ENCODE results near the gene BCL2L14. TPM values are rescaled to one million over a fixed set of nuclear protein-coding genes. Genes with fewer than 3 reads are reported as not detected.
"Not testable (repeated sequence)": the region's sequence is repeated elsewhere in the genome, so short reads cannot be mapped to it uniquely, and the experiment has no call there.

The BCL2L14 gene
- total and polyA plus RNA-seq, 10 donors, result 0.13 to 2.2 (median 0.91) TPM; not detected in 1

- Histone ChIP-seq H3K9me3 (no peaks in the 10 kb centered on the region), H3K36me3 (peaks cover 0 to 16% (median 0%) of the 10 kb centered on the region in 6 donors), H3K27me3 (replicated peaks in 1 of 7) (peaks cover 0 to 5% (median 0%) of the 10 kb centered on the region in 7 donors), H3K4me1 (no peaks in the 10 kb centered on the region), H3K4me3 (no peak overlapping the region), H3K27ac (no peak overlapping the region)
- no peak for DNase-seq
- intact Hi-C loops (cut with DNase I; ENCODE audit: low total_unique reads), result no loop called here
- no peak for TF ChIP-seq CTCF (IDR thresholded peaks at IDR 0.05 in 8 of 11, conservative IDR thresholded peaks at IDR 0.05 in 3 of 11)
- no peak for TF ChIP-seq POLR2AphosphoS5 (IDR thresholded peaks at IDR 0.05)
- TF ChIP-seq POLR2A (IDR thresholded peaks at IDR 0.05), result no peak
- 93 to 97% (median 96%) methylated on average over 5 of the region's 5 CpGs for WGBS, 5 donors
Measured at GRCh38 chr12:12133785-12134184, 63.0 kb downstream of the BCL2L14 start.

- no peaks in the 10 kb centered on the region for H3K9me3 ChIP-seq
- no peak overlapping the region for H3K4me3 ChIP-seq
- H3K27me3 ChIP-seq (replicated peaks in 1 of 7), result peaks cover 0 to 5% (median 0%) of the 10 kb centered on the region in 7 donors
- TF ChIP-seq CTCF (IDR thresholded peaks at IDR 0.05 in 8 of 11, conservative IDR thresholded peaks at IDR 0.05 in 3 of 11), result no peak
- no peak for TF ChIP-seq POLR2AphosphoS5 (IDR thresholded peaks at IDR 0.05)
- no peak for TF ChIP-seq POLR2A (IDR thresholded peaks at IDR 0.05)
- H3K4me1 ChIP-seq, result no peaks in the 10 kb centered on the region
- peaks cover 0 to 10% (median 0%) of the 10 kb centered on the region in 6 donors for H3K36me3 ChIP-seq
- 78 to 91% (median 84%) methylated on average over 3 of the region's 3 CpGs for WGBS, 5 donors
- H3K27ac ChIP-seq, result no peak overlapping the region
- intact Hi-C loops (cut with DNase I; ENCODE audit: low total_unique reads), result no loop called here
- DNase-seq, result no peak
Measured at GRCh38 chr12:12138203-12139154, 67.7 kb downstream of the BCL2L14 start.

- TF ChIP-seq POLR2AphosphoS5 (IDR thresholded peaks at IDR 0.05) (no peak), CTCF (IDR thresholded peaks at IDR 0.05 in 8 of 11, conservative IDR thresholded peaks at IDR 0.05 in 3 of 11) (no peak), POLR2A (IDR thresholded peaks at IDR 0.05) (no peak)
- no peaks in the 10 kb centered on the region for H3K4me1 ChIP-seq
- intact Hi-C loops (cut with DNase I; ENCODE audit: low total_unique reads), result no loop called here
- no peak overlapping the region for H3K27ac ChIP-seq
- DNase-seq, result no peak
- H3K9me3 ChIP-seq, result no peaks in the 10 kb centered on the region
- H3K4me3 ChIP-seq, result no peak overlapping the region
- peaks cover 0 to 10% (median 0%) of the 10 kb centered on the region in 6 donors for H3K36me3 ChIP-seq
- H3K27me3 ChIP-seq (replicated peaks in 1 of 7), result no peaks in the 10 kb centered on the region
Measured at GRCh38 chr12:12141000-12141399, 70.3 kb downstream of the BCL2L14 start.

- DNase-seq; H3K9me3 ChIP-seq; intact Hi-C loops (cut with DNase I; ENCODE audit: low total_unique reads); H3K27ac ChIP-seq; H3K27me3 ChIP-seq (replicated peaks in 1 of 7); H3K4me3 ChIP-seq; H3K4me1 ChIP-seq: not testable (repeated sequence)
- peaks cover 0 to 21% (median 0%) of the 10 kb centered on the region in 6 donors for H3K36me3 ChIP-seq
- 0 to 91% (median 53%) methylated on average over 1 of the region's 1 CpG for WGBS, 5 donors
Measured at GRCh38 chr12:12144531-12144930, 73.8 kb downstream of the BCL2L14 start.

All from spleen (tissue), 11 donors.